Tibial nerve (tissue), 4 donors: ENCODE measurements around the gene IQGAP2.

Source experiments
- CTCF ChIP-seq, 5 experiments: fragments of 200-600 bp in 3 of 5; fragments of 450-650 bp in 2 of 5; sonication (generic) in 3 of 5; IDR thresholded peaks; one replicate each; pipeline ENCODE4 v1.5.1; 2016 to 2019; ENCODE audit warnings: antibody characterized with exemption in 5 of 5, mild to moderate bottlenecking in 3 of 5, moderate library complexity in 2 of 5
- EP300 ChIP-seq, 2 donors: sonication (generic); formaldehyde crosslinking; IDR thresholded peaks; one replicate each; pipeline ENCODE4 v1.6.1; 2017; ENCODE audit warnings: antibody characterized with exemption in 2 of 2, mild to moderate bottlenecking in 1 of 2

- TF ChIP-seq CTCF (IDR thresholded peaks at IDR 0.05) (no peak), EP300 (IDR thresholded peaks at IDR 0.05) (peak; percentile 23 to 50)
These were observed 179.4 kb downstream of the IQGAP2 start for GRCh38 chr5:76582230-76583162.
